A549 (cell line): ENCODE results near the gene KRT71. TPM values are rescaled to one million over a fixed set of nuclear protein-coding genes. Genes with fewer than 3 reads are reported as not detected.

Experiments
- ATAC-seq, 2 experiments: fragments of 200-7000 bp in 1 of 2; fragments of >200 bp in 1 of 2; cut with Nextera tagmentation in 1 of 2; cut with Tn5 transposase in 1 of 2; 3 replicates each; pipeline versions ENCODE4 v1.8.0 to v1.9.1; 2018 to 2020; ENCODE audit warnings: mild to moderate bottlenecking in 1 of 2, moderate library complexity in 1 of 2
- CTCF ChIA-PET: fragments of 300-600 bp; sonication (Branson Sonifier 250); formaldehyde crosslinking; extraction: SDS; loops from one replicate; lab custom pipeline; 2021; ENCODE audit warnings: antibody characterized with exemption, inconsistent platforms; lab: Yijun Ruan, JAX
- POLR2A ChIA-PET: fragments of 350-600 bp; formaldehyde crosslinking; extraction: SDS; loops from one replicate; lab custom pipeline; 2021; ENCODE audit warnings: antibody characterized with exemption, inconsistent platforms; lab: Yijun Ruan, JAX
- DNase-seq, 2 experiments: peaks; one replicate each; pipeline versions ENCODE4 v3.0.0 to v3.0.0-alpha.2; 2011 to 2016; ENCODE audit warnings: low read depth in 1 of 2, low spot score in 1 of 2
- FAIRE-seq: peaks from 2 replicates; lab custom pipeline; 2011; peaks lifted over from hg19 to GRCh38; lab: Jason Lieb, UNC
- H3K27ac ChIP-seq, 2 experiments: fragments of >200 bp; sonication (Bioruptor Twin); formaldehyde crosslinking; 3 replicates each; pipeline ENCODE4 v1.5.1; 2016 to 2017
- H3K4me1 ChIP-seq: fragments of >200 bp; sonication (Bioruptor Twin); formaldehyde crosslinking; 3 replicates; pipeline ENCODE4 v1.6.1; 2016
- H3K4me2 ChIP-seq: fragments of >200 bp; sonication (Bioruptor Twin); formaldehyde crosslinking; 3 replicates; pipeline ENCODE4 v1.6.1; 2016
- H3K4me3 ChIP-seq: fragments of >200 bp; sonication (Bioruptor Twin); formaldehyde crosslinking; 3 replicates; pipeline ENCODE4 v1.5.1; 2016
- H3K9me3 ChIP-seq: fragments of >200 bp; sonication (Bioruptor Twin); formaldehyde crosslinking; 3 replicates; pipeline ENCODE4 v1.6.1; 2016
- ATOH8 ChIP-seq: fragments of 250-450 bp; sonication (Bioruptor Pico); IDR thresholded peaks from 2 replicates; pipeline ENCODE4 v1.5.0; 2020; ENCODE audit warnings: low read depth, mild to moderate bottlenecking, moderate library complexity
- CEBPB ChIP-seq, 2 experiments: fragments of >200 bp in 1 of 2; sonication (Bioruptor Twin) in 1 of 2; formaldehyde crosslinking in 1 of 2; IDR thresholded peaks; 2 replicates each; pipeline ENCODE4 v1.6.1; 2012 to 2016
- CHD4 ChIP-seq: fragments of 200-600 bp; sonication (generic); IDR thresholded peaks from 2 replicates; pipeline ENCODE4 v1.6.1; 2016; ENCODE audit warnings: antibody characterized with exemption, mild to moderate bottlenecking, borderline replicate concordance
- CTCF ChIP-seq: fragments of >200 bp; sonication (Bioruptor Twin); formaldehyde crosslinking; IDR thresholded peaks from 3 replicates; pipeline ENCODE4 v1.5.1; 2016
- E2F6 ChIP-seq: IDR thresholded peaks from 2 replicates; pipeline ENCODE4 v1.6.1; 2012; ENCODE audit warnings: low read depth, borderline replicate concordance
- EHF ChIP-seq: fragments of 250-450 bp; sonication (Bioruptor Pico); IDR thresholded peaks from 2 replicates; pipeline ENCODE4 v1.5.0; 2020; ENCODE audit warnings: mild to moderate bottlenecking
- EP300 ChIP-seq, 2 experiments: fragments of >200 bp; sonication (Bioruptor Twin); formaldehyde crosslinking; IDR thresholded peaks; 2 replicates in 1 of 2; 3 replicates in 1 of 2; pipeline ENCODE4 v1.6.1; 2016 to 2017
- HDAC2 ChIP-seq: fragments of 200-600 bp; sonication (generic); IDR thresholded peaks from 2 replicates; pipeline ENCODE4 v1.6.1; 2016
- MAZ ChIP-seq: fragments of 150-350 bp; IDR thresholded peaks from 2 replicates; pipeline ENCODE4 v1.6.1; 2014; ENCODE audit warnings: antibody characterized with exemption, low read depth, low read length, borderline replicate concordance
- NR3C1 ChIP-seq: fragments of >200 bp; sonication (Bioruptor Twin); formaldehyde crosslinking; IDR thresholded peaks from 3 replicates; pipeline ENCODE4 v1.6.1; 2017
- PHF8 ChIP-seq: fragments of 200-600 bp; sonication (generic); IDR thresholded peaks from 2 replicates; pipeline ENCODE4 v1.6.1; 2016; ENCODE audit warnings: low read depth, mild to moderate bottlenecking, antibody characterized with exemption, moderate library complexity, borderline replicate concordance
- RAD21 ChIP-seq, 2 experiments: fragments of >200 bp in 1 of 2; sonication (Bioruptor Twin) in 1 of 2; formaldehyde crosslinking in 1 of 2; IDR thresholded peaks in 1 of 2; conservative IDR thresholded peaks in 1 of 2; 2 replicates in 1 of 2; 3 replicates in 1 of 2; pipeline ENCODE4 v1.6.1; 2012 to 2018; ENCODE audit warnings: inconsistent platforms in 1 of 2
- REST ChIP-seq: fragments of 200-600 bp; sonication (generic); IDR thresholded peaks from 2 replicates; pipeline ENCODE4 v1.6.1; 2016; ENCODE audit warnings: antibody characterized with exemption, mild to moderate bottlenecking, moderate library complexity
- RNF2 ChIP-seq: fragments of 200-600 bp; sonication (generic); IDR thresholded peaks from 2 replicates; pipeline ENCODE4 v1.6.1; 2016; ENCODE audit warnings: low read depth, mild to moderate bottlenecking, antibody characterized with exemption, moderate library complexity, borderline replicate concordance
- SMC3 ChIP-seq: fragments of >200 bp; sonication (Bioruptor Twin); formaldehyde crosslinking; IDR thresholded peaks from 3 replicates; pipeline ENCODE4 v1.6.1; 2018; ENCODE audit warnings: inconsistent platforms
- USF2 ChIP-seq: fragments of 450-650 bp; IDR thresholded peaks from 2 replicates; pipeline ENCODE4 v1.6.1; 2014; ENCODE audit warnings: antibody characterized with exemption
- ZC3H11A ChIP-seq: fragments of 450-650 bp; IDR thresholded peaks from 2 replicates; pipeline ENCODE4 v1.6.1; 2014; ENCODE audit warnings: antibody characterized with exemption, mild to moderate bottlenecking
- WGBS: methylation state at CpG from one replicate; pipeline ENCODE4 v1.1.6; 2017; ENCODE audit errors: missing lambda C conversion rate; 5-methylcytosine and 5-hydroxymethylcytosine counted together
- polyA plus RNA-seq, 4 experiments: library from polyadenylated mRNA; depleted of rRNA in 3 of 4; stranded (reverse); fragments of >200 nt; fragmentation: RNase III in 1 of 4; extraction: RNeasy Plus Mini Kit Qiagen cat#74134 plus additional on column Dnase treatment in 1 of 4; gene quantifications; 2 replicates in 3 of 4; 3 replicates in 1 of 4; pipeline ENCODE4 v1.2.3, GENCODE V29; 2011 to 2017

The KRT71 gene
- polyA plus RNA-seq, 2 of the 4 experiments (the other 2 are of a cell fraction) = not detected

- no peak for FAIRE-seq
- H3K4me1 ChIP-seq = peaks cover 14% of the 10 kb centered on the region
- no peak overlapping the region for H3K4me2 ChIP-seq
- peak in 1 of 2 experiments; percentile 39 for DNase-seq
- CTCF ChIA-PET = interaction anchor here (0.7 to 5.8 kb wide), 23 partner anchors 11 to 391 kb away, joined by 3 to 31 read pairs (median 5); partner anchors contain the start of gene KRT5
- 61% methylated on average over 5 of the region's 5 CpGs for WGBS
- no peak overlapping the region for H3K4me3 ChIP-seq
- ATAC-seq = peak in 1 of 2 experiments; percentile 46; a peak in 2 of 6 replicates
- H3K27ac ChIP-seq = no peak overlapping the region
- TF ChIP-seq CTCF (peak; percentile 38; the same call in 2 of the 3 replicates), ATOH8 (no peak), RNF2 (no peak), RAD21 (conservative IDR thresholded peaks at IDR 0.05 in 1 of 2, IDR thresholded peaks at IDR 0.05 in 1 of 2) (peak in 1 of 2 experiments; percentile 55; a peak in 3 of 5 replicates), NR3C1 (no peak), EHF (CRISPR knock-in tag) (no peak), SMC3 (peak; percentile 38; the same call in 1 of the 3 replicates), ZC3H11A (no peak), USF2 (no peak), PHF8 (no peak), E2F6 (no peak), EP300 (IDR thresholded peaks at IDR 0.05) (no peak)
- TF ChIP-seq, all 56 proteins: peak for 3
- POLR2A ChIA-PET = no interaction called here
- no peaks in the 10 kb centered on the region for H3K9me3 ChIP-seq
Measured at GRCh38 chr12:52534482-52534881, 18.5 kb downstream of the KRT71 start.

- Histone ChIP-seq H3K4me1 (peaks cover 8% of the 10 kb centered on the region), H3K4me3 (no peak overlapping the region), H3K9me3 (no peaks in the 10 kb centered on the region), H3K27ac (no peak overlapping the region; a peak in 1 of 6 replicates), H3K4me2 (no peak overlapping the region)
- CTCF ChIA-PET = interaction anchor here (0.6 to 5.8 kb wide), 22 partner anchors 10 to 377 kb away, joined by 3 to 31 read pairs (median 4); no protein-coding TSS in a partner anchor
- ATAC-seq (no peak), DNase-seq (no peak), FAIRE-seq (no peak)
- POLR2A ChIA-PET = no interaction called here
- WGBS = 81% methylated on average over 10 of the region's 10 CpGs
- no peak for TF ChIP-seq CHD4
- TF ChIP-seq CEBPB (IDR thresholded peaks at IDR 0.05) = no peak
- TF ChIP-seq MAZ = no peak
- TF ChIP-seq REST = no peak
- no peak for TF ChIP-seq HDAC2
Measured at GRCh38 chr12:52533686-52534470, 19.1 kb downstream of the KRT71 start.
